MCF 10A (cell line): ENCODE results near the gene SEMA5A. TPM values are rescaled to one million over a fixed set of nuclear protein-coding genes. Genes with fewer than 3 reads are reported as not detected.

Source experiments
- BruUV-seq: library from RNA; stranded (reverse); fragments of 400-500 nt; replicated peaks from 2 replicates; lab custom pipeline; 2021; lab: Mats Ljungman, UMichigan
- CTCF ChIA-PET: fragments of 300-600 bp; sonication (Branson Sonifier 250); formaldehyde crosslinking; extraction: SDS; loops from one replicate; lab custom pipeline; 2021; ENCODE audit warnings: antibody characterized with exemption, inconsistent platforms; lab: Yijun Ruan, JAX
- POLR2A ChIA-PET: fragments of 300-600, 350-650 bp; sonication (Branson Sonifier 250); formaldehyde crosslinking; extraction: SDS; loops from one replicate; lab custom pipeline; 2020; ENCODE audit warnings: antibody characterized with exemption, inconsistent platforms; lab: Yijun Ruan, JAX
- DNase-seq: peaks from one replicate; pipeline ENCODE4 v3.0.0-alpha.2; 2018; ENCODE audit not compliant: unreplicated experiment
- H3K27ac Mint-ChIP-seq: one replicate; pipeline ENCODE4 v1.8.0; 2022; ENCODE audit warnings: mild to moderate bottlenecking, low read depth, mixed read lengths; ENCODE audit not compliant: unreplicated experiment
- H3K27me3 Mint-ChIP-seq: one replicate; pipeline ENCODE4 v1.8.0; 2022; ENCODE audit warnings: mixed read lengths; ENCODE audit not compliant: insufficient read depth, unreplicated experiment
- H3K36me3 Mint-ChIP-seq: one replicate; pipeline ENCODE4 v1.8.0; 2022; ENCODE audit warnings: mild to moderate bottlenecking, moderate library complexity, mixed read lengths; ENCODE audit not compliant: insufficient read depth, unreplicated experiment
- H3K4me1 Mint-ChIP-seq: one replicate; pipeline ENCODE4 v1.8.0; 2022; ENCODE audit warnings: mixed read lengths; ENCODE audit not compliant: insufficient read depth, unreplicated experiment
- H3K4me3 Mint-ChIP-seq: one replicate; pipeline ENCODE4 v1.8.0; 2022; ENCODE audit warnings: mild to moderate bottlenecking, moderate library complexity, mixed read lengths; ENCODE audit not compliant: unreplicated experiment
- H3K9me3 Mint-ChIP-seq: one replicate; pipeline ENCODE4 v1.8.0; 2022; ENCODE audit warnings: mixed read lengths; ENCODE audit not compliant: unreplicated experiment
- intact Hi-C: fragments of 100-400 bp; cut with micrococcal nuclease; formaldehyde crosslinking; loops from 2 replicates; pipeline ENCODE4 v1.14.1; 2022
- total RNA-seq: library from RNA; stranded (reverse); gene quantifications from 2 replicates; pipeline ENCODE4 v1.2.3, GENCODE V29; 2022
- TF ChIP-seq, protein P1 (sequence below): fragments of 200-600 bp; IDR thresholded peaks from one replicate; pipeline ENCODE4 v1.8.0; 2022; ENCODE audit warnings: antibody characterized with exemption, mild to moderate bottlenecking; ENCODE audit not compliant: unreplicated experiment

SEMA5A gene
- total RNA-seq, 1 experiment from 2014 or later, result 1.2 TPM

DNA sequence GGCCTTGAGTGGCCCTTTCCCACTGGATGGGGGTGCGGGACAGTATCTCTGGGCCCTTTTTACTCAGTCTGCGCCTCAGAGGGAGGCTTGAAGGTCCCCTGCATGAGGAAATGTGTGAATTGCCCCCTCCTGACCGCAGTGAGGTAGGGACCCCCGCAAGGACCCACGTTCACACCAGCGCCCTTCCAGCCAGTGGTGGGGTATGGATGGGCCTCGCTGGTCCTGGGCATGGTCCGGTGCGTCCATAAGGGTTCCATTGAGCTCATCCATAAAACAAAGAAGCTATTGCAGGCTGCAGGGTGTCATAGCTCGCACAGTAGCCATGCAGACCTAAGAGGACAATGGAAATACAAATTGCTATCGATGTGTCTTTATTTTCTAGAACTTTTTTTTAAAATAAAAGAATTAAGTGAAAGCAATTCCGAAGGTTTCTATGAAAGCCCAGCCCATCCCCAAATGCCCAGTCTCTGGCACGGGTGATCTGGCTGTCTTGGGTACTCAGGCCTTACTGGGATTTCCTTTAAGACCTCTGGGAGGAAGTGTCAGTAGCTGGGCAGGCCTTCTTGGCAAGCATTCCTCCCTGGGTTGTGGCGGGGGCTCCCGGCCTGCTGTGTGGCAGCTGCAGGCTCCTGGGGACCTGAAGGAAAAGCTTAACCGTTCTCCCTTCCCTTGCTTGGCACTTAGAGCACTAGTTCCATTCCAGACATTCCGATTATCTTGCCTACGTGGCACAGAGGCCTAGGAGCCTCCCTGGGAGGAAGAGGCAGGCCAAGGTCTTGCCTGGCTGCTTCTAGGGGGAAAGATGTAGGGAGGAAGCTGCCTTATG is 1.5 kb upstream of the SEMA5A start:
- Mint-ChIP-seq H3K27ac (no peak overlapping the region), H3K4me1 (peaks cover 7% of the 10 kb centered on the region), H3K9me3 (no peaks in the 10 kb centered on the region), H3K4me3 (peak overlapping the region; percentile 73), H3K27me3 (no peaks in the 10 kb centered on the region), H3K36me3 (no peaks in the 10 kb centered on the region)
- intact Hi-C loops, result loop anchor here (5.0 kb wide), 1 partner anchor 485 kb away; no protein-coding TSS in a partner anchor
- CTCF ChIA-PET, result interaction anchor here (0.5 to 0.9 kb wide), 4 partner anchors 12 to 419 kb away, joined by 3 read pairs; no protein-coding TSS in a partner anchor
- DNase-seq, result no peak
- BruUV-seq, result no TSS peak
- POLR2A ChIA-PET, result no interaction called here
- TF ChIP-seq, protein P1, sequence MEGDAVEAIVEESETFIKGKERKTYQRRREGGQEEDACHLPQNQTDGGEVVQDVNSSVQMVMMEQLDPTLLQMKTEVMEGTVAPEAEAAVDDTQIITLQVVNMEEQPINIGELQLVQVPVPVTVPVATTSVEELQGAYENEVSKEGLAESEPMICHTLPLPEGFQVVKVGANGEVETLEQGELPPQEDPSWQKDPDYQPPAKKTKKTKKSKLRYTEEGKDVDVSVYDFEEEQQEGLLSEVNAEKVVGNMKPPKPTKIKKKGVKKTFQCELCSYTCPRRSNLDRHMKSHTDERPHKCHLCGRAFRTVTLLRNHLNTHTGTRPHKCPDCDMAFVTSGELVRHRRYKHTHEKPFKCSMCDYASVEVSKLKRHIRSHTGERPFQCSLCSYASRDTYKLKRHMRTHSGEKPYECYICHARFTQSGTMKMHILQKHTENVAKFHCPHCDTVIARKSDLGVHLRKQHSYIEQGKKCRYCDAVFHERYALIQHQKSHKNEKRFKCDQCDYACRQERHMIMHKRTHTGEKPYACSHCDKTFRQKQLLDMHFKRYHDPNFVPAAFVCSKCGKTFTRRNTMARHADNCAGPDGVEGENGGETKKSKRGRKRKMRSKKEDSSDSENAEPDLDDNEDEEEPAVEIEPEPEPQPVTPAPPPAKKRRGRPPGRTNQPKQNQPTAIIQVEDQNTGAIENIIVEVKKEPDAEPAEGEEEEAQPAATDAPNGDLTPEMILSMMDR, result no peak

DNA sequence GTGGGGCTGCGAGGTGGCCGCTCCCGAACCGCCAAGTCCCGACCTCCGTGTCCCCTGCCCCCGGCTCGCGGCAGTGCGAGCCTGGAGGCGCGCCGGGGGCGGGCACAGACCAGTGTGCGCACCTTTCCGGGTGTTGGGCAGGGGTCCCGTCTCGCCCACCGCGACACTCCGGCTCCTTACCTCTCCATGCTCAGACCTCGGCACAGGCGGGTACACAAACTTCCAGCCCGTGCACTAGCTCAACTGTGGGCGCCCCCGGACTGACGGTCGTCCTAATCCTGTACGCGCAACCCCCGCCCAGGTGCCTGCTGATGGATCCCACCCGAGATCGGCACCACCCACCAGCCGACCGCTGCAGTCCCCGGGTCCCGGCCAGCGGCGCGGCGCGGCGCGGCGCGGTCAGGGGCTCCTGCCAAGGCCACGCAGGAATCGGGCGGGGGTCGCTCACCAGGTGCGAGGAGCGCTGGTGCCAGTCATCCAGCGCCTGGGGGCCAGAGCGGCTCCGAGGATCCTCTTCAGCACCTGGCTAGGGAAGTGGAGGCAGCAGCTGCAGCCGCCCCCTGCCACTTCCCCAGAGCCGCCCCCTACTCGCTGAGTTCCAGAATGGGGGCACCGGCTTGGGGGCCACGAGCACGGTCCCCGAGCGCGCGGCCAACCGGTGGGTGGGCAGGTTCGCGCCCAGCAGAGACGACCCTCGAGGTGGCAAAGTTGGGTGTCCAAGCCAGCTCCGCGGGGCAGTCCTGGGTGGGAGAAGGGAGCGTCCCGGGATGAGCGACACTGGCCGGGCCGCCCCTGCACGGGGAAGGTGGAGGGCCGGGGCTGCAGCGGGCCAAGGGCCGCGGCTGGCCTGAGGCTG is 511 bp downstream of the SEMA5A start:
- peak overlapping the region; percentile 27 for H3K27ac Mint-ChIP-seq

DNA sequence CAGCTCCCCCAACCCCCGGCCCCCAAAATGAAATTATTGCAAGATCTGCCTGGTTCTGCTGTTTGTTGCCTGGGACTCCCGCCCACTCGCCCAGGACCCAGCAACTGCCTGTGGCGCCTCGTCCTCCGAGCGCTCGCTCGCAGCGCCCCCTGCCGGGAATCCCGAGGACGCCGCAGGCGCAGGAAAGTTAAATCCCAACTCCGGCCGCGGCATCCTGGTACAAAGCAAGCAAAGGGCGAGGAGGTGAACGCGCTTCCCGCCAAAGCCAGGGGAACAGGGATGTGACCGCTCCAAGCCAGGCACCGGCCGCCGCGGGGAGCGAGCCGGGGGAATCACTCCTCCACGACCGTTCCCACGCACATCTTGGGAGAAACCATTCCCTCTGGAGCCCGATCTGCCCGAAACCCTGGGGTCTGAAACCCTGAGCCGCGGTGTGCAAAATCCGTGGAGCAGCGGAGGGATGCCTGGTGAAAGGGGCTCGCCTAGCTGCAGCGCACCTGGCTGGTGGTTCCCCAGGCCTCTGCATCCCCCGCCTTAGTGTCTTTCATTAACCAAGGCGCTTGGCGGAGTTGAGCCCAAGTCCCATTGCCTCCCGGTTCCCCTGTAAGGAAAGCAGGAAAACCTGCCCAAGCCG is 1.3 kb downstream of the SEMA5A start:
- POLR2A ChIA-PET, result interaction anchor here (1.6 kb wide), 1 partner anchor 276 kb away, joined by 3 read pairs; no protein-coding TSS in a partner anchor

More for the DNA sequence above, 511 bp downstream of the SEMA5A start:
- no TSS peak for BruUV-seq
- Mint-ChIP-seq H3K4me3 (peak overlapping the region; percentile 69), H3K27me3 (no peaks in the 10 kb centered on the region), H3K4me1 (peaks cover 7% of the 10 kb centered on the region), H3K36me3 (no peaks in the 10 kb centered on the region), H3K9me3 (no peaks in the 10 kb centered on the region)
- no peak for DNase-seq
- ChIA-PET POLR2A (interaction anchor here (1.6 kb wide), 1 partner anchor 276 kb away, joined by 3 read pairs; no protein-coding TSS in a partner anchor), CTCF (interaction anchor here (0.6 to 2.2 kb wide), 16 partner anchors 9 to 1346 kb away, joined by 3 to 16 read pairs (median 4); no protein-coding TSS in a partner anchor)
- TF ChIP-seq, protein P1, result no peak
- intact Hi-C loops, result loop anchor here (2.0 to 5.0 kb wide), 3 partner anchors 337 to 487 kb away; no protein-coding TSS in a partner anchor

More for the DNA sequence above, 1.3 kb downstream of the SEMA5A start:
- peak; percentile 76 for DNase-seq
- CTCF ChIA-PET, result interaction anchor here (0.6 to 2.3 kb wide), 40 partner anchors 8 to 1818 kb away, joined by 3 to 16 read pairs (median 4); no protein-coding TSS in a partner anchor
- H3K27ac Mint-ChIP-seq, result peak overlapping the region; percentile 27
- intact Hi-C loops, result loop anchor here (1.0 to 5.0 kb wide), 5 partner anchors 183 to 788 kb away; no protein-coding TSS in a partner anchor
- H3K4me1 Mint-ChIP-seq, result peaks cover 7% of the 10 kb centered on the region
- H3K27me3 Mint-ChIP-seq, result no peaks in the 10 kb centered on the region
- no TSS peak for BruUV-seq
- TF ChIP-seq, protein P1, result peak; percentile 93
- H3K9me3 Mint-ChIP-seq, result no peaks in the 10 kb centered on the region
- no peaks in the 10 kb centered on the region for H3K36me3 Mint-ChIP-seq
- peak overlapping the region; percentile 69 for H3K4me3 Mint-ChIP-seq
